Endometrium (tissue), 2 donors: ENCODE measurements around the gene THSD7B.

Experiments used
- FAIRE-seq: peaks from 2 replicates; lab custom pipeline; 2012; peaks lifted over from hg19 to GRCh38; lab: Jason Lieb, UNC
- donor health status: control.
- donor health status: control.

THSD7B gene

GRCh38 chr2:137380610-137381009 is 615.3 kb downstream of the THSD7B start:
- no peak for FAIRE-seq

DNA sequence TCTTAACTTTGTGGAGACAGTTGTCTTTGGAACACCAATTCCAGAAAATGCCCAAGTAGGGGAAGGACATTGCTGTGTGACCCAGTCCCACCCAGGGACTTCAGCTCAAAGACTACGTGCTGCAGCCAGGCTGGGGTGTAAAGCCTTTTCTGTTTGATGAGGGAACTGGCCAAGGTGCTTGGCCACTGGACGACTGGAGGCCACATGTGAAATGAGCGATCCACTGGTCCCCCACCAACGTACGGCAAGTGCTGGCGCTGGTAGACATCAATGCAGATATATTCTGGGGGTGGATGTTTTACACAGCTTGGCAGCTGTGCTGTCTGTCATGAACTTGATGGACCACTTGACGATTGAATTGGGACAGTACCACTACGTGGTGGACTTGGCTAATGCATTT is 616.4 kb downstream of the THSD7B start:
- no peak for FAIRE-seq

DNA sequence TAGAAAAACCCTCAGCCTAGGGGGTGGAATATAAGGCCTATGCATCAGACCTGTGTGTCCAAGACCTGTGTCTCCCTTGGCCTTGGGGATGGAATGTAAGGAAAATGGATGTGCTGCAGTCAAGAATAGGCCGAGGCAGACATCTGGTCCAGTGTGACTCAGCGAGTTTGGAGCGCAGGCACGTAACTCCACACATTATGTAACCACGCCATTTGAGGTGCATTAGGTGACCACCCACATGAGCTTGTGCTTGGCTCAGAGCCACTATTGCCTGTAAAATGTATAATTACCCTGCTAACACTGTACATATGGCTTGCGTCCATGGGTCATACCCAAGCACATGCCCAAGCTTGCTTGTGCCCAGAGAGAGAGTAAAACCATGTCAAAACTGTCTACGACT is 618.0 kb downstream of the THSD7B start:
- FAIRE-seq = no peak

- FAIRE-seq = no peak
These were observed 621.7 kb downstream of the THSD7B start for GRCh38 chr2:137387044-137387443.

DNA sequence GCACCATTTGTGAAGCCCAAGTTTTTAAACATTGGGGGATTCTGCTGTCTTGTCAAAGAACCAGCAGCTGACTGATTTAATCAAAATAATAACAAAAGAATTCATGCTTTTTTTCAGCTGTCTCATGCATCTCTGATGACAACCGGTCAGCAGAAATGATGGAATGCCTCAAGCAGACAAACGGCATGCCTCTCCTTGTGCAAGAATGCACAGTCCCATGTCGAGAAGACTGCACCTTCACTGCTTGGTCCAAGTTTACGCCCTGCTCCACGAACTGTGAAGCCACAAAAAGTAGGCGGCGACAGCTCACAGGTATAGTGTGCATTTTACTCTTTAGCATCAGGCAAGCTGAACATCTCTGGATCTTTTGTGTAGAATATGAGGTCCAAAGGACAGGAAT is 640.2 kb downstream of the THSD7B start:
- FAIRE-seq = no peak

DNA sequence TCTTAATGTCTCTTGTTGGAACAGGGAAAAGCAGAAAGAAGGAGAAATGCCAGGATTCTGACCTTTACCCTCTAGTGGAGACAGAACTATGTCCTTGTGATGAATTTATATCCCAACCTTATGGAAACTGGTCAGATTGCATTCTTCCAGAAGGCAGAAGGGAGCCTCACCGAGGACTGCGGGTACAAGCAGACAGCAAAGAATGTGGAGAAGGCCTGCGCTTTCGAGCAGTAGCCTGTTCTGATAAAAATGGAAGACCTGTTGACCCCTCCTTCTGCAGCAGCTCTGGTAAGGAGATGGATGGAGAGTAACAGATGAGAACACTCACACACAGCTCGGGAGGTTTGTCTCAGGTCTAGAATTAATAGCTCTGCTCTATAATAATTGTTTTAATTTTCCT is 646.2 kb downstream of the THSD7B start:
- FAIRE-seq = no peak

GRCh38 chr2:137420744-137421143 is 655.4 kb downstream of the THSD7B start:
- FAIRE-seq = no peak

DNA sequence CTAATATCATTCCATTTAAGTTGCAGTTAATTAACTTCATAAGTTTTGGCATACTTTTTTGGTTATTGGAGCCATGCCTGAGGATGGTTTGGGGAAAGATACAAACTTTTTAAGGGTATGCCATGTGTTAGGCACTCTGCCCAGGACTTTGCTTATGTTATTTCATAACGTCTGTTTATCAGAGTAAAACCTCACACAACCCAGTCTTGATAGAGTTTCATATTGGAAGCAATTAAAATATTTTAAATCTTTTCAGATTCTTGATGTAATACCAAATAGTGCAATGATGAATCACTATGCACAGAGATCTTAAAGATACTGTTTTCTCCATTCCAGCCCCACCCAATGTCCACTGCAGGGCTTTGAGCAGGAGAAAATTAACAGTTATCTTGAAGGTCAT is 669.8 kb downstream of the THSD7B start:
- no peak for FAIRE-seq

- no peak for FAIRE-seq
These were observed 672.0 kb downstream of the THSD7B start for GRCh38 chr2:137437386-137437785.

GRCh38 chr2:137444970-137445369 is 679.6 kb downstream of the THSD7B start:
- FAIRE-seq = no peak

GRCh38 chr2:137449454-137449853 is 684.1 kb downstream of the THSD7B start:
- FAIRE-seq = no peak

GRCh38 chr2:137454886-137455285 is 689.5 kb downstream of the THSD7B start:
- FAIRE-seq = no peak

- FAIRE-seq = peak; percentile 12
These were observed 702.0 kb downstream of the THSD7B start for GRCh38 chr2:137467246-137467862.

GRCh38 chr2:137493261-137493660 is 727.9 kb downstream of the THSD7B start:
- no peak for FAIRE-seq

DNA sequence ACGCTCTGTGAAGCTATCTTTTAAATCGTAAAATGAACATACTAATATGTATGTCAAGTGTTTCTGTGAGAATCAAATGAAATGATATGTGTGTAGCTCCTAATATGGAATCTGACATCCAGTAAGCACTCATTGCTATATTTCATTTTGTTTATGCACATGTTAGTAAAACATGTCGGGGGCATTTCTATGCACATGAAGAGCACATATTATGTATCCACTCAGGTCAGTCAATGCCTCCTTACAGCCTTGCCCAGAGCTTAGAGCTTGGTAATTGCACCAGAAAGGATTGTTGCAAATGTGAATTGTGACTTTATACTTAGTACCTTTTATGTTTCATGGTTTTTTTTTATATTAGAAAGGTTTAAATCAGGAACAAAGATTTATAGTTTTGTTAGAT is 735.3 kb downstream of the THSD7B start:
- no peak for FAIRE-seq

DNA sequence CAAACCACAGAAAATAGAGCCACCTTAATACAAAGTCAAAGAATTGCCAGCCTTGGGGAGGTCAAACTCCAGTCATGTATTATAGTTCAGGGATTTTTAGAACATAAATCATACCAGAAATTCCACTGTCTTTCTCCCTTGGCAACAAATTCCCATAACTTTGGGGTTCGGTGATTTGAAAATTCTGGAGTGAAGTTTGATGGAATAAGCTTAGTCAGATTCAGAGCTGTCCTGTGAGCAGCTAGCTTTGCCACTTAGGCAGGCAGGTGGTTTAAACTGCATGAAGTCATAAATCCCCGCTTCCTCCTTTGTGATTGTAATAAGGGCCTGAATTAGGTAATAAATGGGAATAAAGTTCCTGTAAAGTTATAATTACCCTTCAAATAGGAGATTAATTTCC is 741.9 kb downstream of the THSD7B start:
- FAIRE-seq = no peak

DNA sequence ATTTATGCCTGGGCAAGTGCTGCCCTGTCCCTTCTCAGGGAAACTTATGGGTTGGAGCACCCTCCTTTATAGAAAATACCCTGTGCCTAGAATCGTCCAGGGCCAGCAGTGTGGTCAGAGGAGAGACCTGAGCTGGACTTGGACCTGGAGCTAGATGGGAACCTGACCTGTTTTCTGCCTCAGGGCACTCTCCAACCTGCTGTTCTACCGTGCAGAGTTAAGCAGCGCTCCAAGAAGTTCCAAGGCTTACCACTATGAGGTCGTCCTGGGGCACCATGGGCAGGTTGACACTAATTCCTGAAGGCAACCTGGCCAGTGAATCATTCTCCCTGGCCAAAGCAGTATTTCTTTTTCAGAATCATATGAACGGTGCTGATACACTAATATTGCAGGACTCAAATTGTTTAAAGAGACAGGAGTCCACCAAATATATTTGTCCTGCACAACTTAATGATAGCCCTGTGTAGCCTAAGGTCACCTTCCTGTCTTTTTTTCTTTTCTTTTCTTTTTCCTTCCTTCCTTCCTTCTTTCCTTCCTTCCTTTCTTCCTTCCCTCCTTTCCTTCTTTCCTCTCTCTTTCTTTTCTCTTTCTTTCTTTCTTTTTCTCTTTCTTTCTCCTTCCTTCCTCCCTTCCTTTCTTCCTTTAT is 743.5 kb downstream of the THSD7B start:
- no peak for FAIRE-seq

DNA sequence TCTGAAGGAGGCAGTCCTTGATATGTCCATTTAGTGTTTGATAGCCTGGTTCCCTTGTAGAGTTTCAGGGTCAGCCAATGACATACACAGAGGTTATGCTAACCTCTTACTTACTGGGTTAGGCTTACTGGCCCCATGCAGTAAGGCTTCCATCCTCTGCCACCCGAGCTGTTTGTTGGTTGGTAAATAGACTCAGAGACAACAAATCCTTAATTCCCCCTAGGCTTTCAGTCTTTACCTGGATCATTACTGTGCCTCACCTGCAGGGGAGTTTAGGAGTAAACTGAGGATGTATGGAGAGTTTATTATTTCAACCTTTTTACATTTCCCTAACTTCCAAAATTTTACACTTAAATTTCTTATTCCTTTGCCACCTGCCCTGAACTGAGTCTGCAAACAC is 746.2 kb downstream of the THSD7B start:
- no peak for FAIRE-seq

- FAIRE-seq = no peak
These were observed 756.6 kb downstream of the THSD7B start for GRCh38 chr2:137521653-137522619.

DNA sequence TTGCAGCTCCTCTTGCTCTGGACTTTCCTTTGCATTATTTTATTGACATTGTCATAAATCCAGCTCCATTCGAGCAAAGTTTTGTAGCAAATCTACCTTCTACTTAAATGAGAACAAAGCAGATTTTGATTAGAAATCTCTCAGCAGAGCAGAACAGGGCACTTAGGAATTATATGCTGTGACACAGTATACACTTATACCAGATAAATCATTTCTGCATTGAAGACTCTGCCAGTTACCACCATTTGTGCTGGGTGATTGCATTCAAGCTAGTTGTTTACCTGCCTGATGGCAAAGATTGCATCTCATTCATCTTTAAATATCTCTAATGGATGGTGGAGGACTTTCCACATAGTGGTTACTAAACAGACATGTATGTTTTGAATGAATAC is 757.3 kb downstream of the THSD7B start:
- FAIRE-seq = no peak

DNA sequence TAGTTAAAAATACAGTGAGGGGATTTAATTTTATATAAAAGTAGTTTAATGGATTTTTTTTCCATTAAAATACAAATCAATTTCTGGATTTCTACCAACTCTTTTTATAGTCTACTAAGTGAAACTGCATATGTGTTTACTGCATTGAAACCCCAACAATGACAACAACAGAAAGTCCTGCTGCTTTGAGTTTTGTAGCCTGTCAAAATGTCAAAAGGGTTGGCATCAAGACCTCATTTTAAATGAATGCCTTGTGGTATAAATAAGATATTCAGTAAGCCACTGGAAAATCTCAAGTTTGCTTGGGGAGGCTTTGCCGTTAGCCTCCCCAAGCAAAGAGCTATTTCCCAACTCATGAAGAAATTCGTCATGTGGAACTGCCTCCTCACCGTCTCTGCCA is 758.6 kb downstream of the THSD7B start:
- FAIRE-seq = no peak

DNA sequence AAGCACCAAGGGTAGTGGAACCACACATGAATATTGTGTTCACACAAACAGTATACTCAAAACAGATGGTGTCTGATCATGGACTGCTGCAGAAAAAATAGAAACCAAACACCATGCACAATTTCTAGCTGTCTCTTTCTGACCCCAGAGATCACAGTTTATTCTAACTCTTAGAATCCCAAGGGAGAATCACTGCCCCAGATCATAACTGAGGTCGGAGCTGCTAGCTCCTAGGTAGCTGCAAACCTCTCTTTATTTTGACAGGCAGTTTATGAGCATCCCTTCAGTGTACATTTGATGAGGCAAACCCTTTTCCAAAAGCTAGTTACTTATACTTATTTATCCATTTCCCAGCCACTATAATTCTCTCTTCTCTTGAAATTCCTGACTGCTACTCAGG is 759.8 kb downstream of the THSD7B start:
- no peak for FAIRE-seq

DNA sequence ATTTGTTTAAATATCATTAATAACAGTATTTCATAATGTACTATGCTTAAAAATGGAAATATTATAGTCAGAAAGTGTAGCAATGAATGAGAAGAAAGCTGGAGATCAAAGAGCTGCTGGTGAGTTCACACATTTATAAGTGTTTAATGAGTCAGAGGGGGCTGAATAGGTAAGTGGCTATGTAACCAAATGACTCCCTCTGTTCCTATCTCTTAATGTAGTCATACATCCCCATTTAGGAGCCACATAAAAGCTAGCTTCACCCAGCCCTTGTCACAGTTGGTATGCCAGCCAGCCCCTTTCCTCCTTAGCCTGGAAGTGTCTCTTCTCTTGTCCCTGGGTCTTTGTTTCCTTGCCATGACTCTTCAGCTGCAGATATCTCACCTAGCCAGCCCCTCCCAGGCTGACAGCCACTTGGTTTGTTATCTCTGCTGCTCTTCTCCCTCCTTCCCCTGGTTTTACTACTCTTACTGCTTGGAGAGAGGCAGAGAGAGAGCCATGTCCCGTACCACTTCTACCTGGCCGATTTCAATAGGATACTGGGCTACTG is 760.4 kb downstream of the THSD7B start:
- FAIRE-seq = no peak
